NCI-H1694 treated with DMSO at 0.1 percent for 48 hours (cell line): ENCODE data around the gene GPR153.

Experiments
- DNase-seq: peaks from one replicate; lab custom pipeline; 2025; lab: John Stamatoyannopoulos, UW

GPR153 gene

GRCh38 chr1:6286266-6286665, 25.4 kb upstream of the GPR153 start:
- no peak for DNase-seq

- no peak for DNase-seq
These were observed 24.4 kb upstream of the GPR153 start for GRCh38 chr1:6285336-6285735.

GRCh38 chr1:6282577-6283270, 21.8 kb upstream of the GPR153 start:
- DNase-seq, result no peak

- no peak for DNase-seq
These were observed 20.9 kb upstream of the GPR153 start for GRCh38 chr1:6281511-6282402.

- DNase-seq, result no peak
These were observed 20.0 kb upstream of the GPR153 start for GRCh38 chr1:6280761-6281451.

DNA sequence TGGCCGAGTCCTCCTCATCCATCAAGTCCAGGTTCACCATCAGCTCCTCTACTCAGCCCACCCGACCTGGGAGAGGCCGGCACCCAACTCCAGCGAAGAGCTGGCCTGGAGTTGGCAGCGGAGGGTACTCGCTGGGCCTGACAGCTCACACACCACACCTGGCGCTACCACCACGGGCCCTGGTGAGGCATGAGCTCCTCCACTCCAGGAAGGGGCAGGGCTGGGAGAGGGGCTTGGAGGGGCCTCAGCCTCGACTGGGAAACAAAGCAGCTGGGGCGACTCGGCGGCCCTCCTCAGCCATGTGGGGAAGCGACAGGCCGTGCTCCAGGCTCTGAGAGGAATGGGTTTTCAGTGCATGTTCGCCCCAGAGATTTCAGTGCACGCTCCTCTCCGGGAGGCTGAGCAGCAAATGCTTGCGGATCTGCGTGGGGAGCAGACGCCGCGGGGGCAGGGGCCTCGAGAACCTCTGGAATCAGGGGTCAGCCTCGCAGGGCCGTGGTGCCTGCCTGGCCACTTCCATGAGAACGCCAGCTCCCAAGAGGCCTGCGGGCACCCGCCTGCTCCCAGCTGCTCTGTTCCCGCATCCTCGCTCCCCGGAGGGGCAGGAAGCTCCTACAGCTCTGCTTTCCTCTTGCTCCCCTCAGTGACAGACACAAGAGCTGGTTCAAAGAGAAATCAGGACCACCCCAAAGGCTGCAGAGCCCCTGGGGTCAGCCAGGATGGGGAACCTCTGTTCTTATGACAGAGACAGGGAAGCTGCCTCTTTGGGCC, 18.9 kb upstream of the GPR153 start:
- DNase-seq, result no peak

- DNase-seq, result no peak
These were observed 18.2 kb upstream of the GPR153 start for GRCh38 chr1:6279066-6279465.

DNA sequence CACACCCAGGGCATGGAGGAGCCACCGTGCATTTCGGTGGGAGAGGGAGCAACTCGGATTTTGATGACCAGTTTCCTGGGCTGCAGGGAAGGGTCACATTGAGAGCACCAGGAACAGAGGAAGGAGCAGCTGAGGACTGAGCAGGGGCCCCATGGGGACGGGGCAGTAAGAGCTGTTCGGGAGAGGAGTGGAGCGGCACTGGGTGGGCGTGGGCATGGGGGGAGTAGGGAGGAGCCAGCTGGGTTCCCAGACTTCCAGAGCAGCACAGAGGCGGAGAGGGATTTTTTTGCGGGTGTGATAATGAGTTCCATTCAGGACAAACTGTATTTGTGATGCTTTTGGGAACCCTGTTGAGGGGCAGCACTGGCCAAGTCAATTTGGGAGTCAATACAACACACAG, 17.4 kb upstream of the GPR153 start:
- DNase-seq, result no peak

GRCh38 chr1:6276811-6277555, 16.1 kb upstream of the GPR153 start:
- no peak for DNase-seq

DNA sequence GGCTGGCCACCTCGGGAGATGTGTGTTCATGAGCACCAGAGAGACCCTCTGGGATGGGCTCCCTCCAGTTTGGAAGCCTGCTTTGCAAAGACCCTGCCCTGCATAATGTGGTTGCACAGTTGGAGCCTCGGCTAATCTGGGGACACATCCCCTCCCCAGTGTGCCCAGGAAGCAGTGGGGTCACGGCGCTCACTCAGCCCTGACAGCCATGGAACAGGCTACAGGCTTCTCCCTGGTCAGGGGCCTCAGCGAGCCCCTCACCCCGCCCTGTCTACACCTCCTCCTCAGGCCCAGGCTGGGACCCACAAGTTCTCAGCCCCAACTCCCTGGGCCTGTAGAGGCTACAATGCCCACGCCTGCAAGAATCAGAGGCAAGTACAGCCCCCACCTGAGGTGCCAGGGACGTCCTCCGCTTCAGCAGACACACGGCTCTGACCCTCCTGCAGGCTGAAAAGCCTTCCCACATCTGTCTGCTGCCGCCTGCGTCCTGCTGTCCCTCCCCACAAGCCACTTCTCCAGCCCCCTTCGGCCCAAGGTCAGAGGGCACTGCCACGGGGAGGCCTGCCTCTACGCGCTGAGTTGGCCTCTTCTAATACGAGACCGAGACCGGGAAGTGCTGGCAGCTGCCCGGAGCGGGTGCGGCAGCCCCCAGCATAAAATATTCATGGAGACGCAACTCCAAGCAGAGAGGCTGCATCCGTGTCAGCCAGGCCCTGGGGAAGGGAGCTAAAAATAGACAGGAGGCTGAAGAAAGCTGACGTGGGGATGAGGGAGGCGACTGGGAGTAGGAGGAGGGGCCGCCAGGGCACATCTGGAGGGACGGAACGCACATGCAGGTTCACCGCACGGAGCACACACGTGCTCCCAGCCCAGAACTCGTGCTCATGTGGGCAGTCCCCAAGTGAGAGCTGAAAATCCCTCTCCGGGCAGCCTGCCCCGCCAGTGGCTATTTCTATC, 15.2 kb upstream of the GPR153 start:
- peak; percentile 35 for DNase-seq

- DNase-seq, result no peak
These were observed 13.8 kb upstream of the GPR153 start for GRCh38 chr1:6274622-6275139.

DNA sequence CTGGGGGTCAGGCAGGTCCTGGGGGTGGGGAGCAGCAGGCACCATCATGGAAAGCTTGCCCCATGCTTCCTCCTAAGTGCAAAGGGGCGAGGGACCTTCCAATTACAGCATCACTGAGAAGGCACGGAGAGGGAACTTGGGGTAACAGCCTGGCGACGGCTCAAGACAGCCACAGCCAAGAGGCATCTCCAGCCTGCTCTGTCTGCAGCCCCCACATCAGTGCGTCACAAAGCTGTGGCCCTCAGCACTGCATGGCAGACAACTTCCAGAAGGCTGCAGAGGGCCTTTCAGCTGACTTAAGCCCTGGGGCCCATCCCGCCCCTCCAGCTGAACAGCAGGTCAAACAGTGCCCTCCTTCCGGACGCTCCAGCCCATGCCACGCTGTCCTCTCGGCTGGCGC, 13.2 kb upstream of the GPR153 start:
- no peak for DNase-seq

GRCh38 chr1:6273380-6273891, 12.5 kb upstream of the GPR153 start:
- no peak for DNase-seq

DNA sequence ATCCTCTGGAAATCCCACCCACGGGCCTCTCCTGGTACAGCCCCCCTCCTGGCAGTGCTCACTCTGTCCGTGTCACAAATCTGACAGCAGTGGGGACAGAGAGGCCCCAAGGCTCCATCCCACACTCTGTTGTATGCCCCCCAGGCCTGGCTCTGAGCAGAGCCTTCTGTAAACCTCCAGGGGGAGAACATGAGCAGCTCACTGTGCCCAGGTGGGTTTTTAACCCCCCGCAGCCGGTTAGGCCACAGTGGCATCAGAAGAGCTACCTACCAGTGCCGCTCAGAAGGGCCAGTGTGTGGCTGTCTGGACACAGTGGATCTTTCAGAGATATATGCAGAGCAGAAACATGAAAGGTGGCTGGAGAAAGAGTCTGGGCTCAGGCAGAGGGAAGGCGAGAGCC, 12.0 kb upstream of the GPR153 start:
- no peak for DNase-seq

GRCh38 chr1:6272452-6272851, 11.6 kb upstream of the GPR153 start:
- no peak for DNase-seq

DNA sequence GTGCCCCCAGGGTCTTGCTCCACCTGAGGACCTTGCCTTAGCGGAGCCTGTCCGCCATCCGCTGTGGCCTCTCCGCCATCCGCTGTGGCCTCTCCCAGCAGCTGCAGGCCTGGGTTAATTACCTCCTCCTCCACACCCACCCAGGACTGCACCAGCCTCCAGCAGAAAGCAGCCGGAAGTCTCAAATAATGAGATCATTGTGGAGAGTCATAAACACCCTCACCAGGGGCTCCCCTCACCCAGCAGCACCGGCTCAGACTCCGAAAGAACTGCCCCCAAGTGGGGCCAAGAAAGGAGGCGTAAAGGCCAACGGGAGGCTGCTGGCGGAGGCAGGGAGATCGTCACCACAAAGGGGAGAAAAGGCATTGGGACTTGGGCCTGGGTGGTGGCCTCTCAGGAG, 10.7 kb upstream of the GPR153 start:
- DNase-seq, result no peak

GRCh38 chr1:6271006-6271405, 10.1 kb upstream of the GPR153 start:
- no peak for DNase-seq

- no peak for DNase-seq
These were observed 9.5 kb upstream of the GPR153 start for GRCh38 chr1:6270401-6270800.

GRCh38 chr1:6269720-6270400, 9.0 kb upstream of the GPR153 start:
- peak; percentile 88 for DNase-seq
